ENCODE measurements around the gene MC1R.

GRCh38 chr16:89908236-89908635 is 10.4 kb upstream of the MC1R start:
- TF ChIP-seq, protein P1, sequence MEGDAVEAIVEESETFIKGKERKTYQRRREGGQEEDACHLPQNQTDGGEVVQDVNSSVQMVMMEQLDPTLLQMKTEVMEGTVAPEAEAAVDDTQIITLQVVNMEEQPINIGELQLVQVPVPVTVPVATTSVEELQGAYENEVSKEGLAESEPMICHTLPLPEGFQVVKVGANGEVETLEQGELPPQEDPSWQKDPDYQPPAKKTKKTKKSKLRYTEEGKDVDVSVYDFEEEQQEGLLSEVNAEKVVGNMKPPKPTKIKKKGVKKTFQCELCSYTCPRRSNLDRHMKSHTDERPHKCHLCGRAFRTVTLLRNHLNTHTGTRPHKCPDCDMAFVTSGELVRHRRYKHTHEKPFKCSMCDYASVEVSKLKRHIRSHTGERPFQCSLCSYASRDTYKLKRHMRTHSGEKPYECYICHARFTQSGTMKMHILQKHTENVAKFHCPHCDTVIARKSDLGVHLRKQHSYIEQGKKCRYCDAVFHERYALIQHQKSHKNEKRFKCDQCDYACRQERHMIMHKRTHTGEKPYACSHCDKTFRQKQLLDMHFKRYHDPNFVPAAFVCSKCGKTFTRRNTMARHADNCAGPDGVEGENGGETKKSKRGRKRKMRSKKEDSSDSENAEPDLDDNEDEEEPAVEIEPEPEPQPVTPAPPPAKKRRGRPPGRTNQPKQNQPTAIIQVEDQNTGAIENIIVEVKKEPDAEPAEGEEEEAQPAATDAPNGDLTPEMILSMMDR (IDR thresholded peaks at IDR 0.05), result no peak
- TF ChIP-seq POLR2A (IDR thresholded peaks at IDR 0.05) (no peak), EP300 (IDR thresholded peaks at IDR 0.05) (no peak)
